HG03159 (cell line): ENCODE measurements around the gene SPATA31A5.
"Not testable (repeated sequence)": the region's sequence is repeated elsewhere in the genome, so short reads cannot be mapped to it uniquely, and the experiment has no call there.

Source experiments
- ATAC-seq: cut with Tn5 transposase; IDR thresholded peaks from one replicate; pipeline ENCODE4 v1.9.1; 2021; ENCODE audit warnings: mild to moderate bottlenecking, moderate library complexity; ENCODE audit not compliant: unreplicated experiment

Gene SPATA31A5

GRCh38 chr9:60914107-60914506 is at the start of gene SPATA31A5:
TSS of gene SPATA31A5 (plus strand) at chr9:60914407. CDS start at chr9:60914436, 29 bp downstream.
- ATAC-seq, result not testable (repeated sequence)

GRCh38 chr9:60962990-60963350 is 48.8 kb downstream of the SPATA31A5 start:
- ATAC-seq, result not testable (repeated sequence)

DNA sequence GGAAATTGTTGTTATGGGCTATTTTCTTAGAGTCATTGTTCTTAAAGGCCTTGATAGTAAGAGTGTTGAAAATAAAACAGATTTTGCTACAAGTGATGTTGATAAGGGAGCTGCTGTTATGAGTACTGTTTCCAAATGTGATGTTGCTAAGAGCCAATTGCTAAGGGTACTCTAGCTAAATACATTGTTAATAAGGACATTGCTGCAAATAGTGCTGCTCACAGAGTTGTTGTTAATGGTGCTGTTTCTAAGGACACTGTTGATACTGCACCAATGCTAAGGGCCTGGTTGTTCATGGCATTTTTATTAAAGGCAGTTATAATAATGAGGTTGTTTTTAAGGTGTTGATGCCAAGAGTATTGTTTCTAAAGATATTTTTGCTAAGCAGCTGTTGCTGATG is 52.2 kb downstream of the SPATA31A5 start:
- not testable (repeated sequence) for ATAC-seq
